NOMO-1 (cell line): ENCODE results near the gene PGF.

Experiments used
- DNase-seq, 2 experiments: peaks; one replicate each; lab custom pipeline; 2025; ENCODE audit not compliant: unreplicated experiment in 2 of 2; lab: John Stamatoyannopoulos, UW

PGF gene

DNA sequence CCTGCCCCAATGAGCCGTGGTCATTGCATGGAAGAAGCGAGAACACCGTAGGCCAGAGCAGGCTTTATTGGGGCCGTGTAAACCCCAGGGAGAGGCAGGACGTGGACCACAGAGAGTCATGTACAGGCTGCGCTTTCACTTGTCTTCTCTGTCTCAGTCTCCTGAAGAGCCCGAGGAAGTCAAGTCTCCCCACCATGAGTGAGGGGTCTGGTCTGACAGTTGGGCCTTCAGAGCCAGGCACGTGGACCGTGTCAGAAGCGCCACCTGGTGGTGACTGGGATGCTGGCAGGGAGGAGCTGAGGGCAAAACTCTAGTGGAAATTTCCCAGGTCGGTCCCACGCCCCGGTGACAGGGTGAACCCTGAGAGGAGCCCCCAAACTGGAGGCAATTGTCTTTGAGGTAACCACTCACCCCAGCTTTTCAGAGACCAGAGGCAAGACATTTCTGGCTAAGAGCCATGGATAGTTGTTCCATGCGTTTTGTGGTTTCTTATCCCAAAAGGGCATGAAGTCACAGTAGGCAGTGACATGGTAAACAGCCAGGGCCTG, 49.7 kb downstream of the PGF start:
- DNase-seq: peak; percentile 14 to 21

- DNase-seq: no peak
Observed at GRCh38 chr14:74904635-74905503, 50.5 kb downstream of the PGF start.

DNA sequence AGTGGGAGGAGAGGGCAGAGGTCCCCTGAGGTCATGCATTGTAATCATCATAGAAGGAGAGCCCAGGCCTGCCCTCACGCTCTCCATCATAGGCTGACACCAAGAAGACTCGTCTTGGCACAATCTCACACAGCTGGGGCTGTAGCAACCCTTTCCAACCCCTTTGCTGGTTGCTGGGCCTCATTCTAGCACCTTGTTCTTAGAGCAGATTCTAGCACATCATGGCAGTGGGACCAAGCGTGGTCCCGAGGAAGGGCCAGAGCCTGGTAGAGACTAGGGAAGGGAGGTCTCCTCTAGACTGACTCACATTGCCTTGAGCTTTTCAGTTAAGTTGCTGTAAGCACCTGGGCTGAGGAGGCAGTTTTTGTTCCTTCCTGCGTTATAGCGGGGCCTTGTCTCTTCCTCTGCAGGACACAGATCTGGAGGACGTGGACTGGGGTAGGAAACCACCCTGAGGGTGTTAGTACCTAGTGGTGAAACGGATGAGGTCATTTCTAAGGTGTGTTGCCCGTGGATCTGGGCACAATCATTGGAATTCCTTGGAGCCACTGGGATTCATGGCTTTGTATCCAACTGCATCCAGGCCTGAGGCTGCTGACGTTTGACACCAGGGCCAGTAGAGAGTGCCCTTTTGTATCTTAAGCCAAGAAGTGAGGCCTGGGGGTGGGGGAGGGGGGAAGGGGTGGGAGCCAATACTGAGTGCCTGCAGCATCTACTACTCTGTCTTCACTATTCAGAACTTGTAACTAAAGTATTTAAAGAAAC, 52.3 kb downstream of the PGF start:
- DNase-seq: no peak

- no peak for DNase-seq
Observed at GRCh38 chr14:74898694-74899093, 56.7 kb downstream of the PGF start.

DNA sequence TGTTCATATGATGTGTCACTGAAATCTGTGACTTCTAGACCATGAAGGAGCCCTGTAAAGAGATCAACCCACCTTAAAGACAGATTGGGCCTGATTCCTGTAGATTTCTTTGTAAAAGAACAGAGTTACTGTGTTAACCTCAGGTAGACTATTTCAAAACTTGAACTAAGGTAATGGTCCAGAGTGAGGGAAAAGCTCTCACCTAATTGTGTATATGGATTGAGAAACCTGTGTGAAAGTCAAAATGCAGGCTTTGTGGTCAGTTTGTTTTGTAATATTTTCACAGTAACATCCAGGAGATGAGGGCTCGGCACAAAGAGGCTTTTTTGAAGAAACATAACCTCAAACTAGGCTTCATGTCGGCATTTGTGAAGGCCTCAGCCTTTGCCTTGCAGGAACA, 57.3 kb downstream of the PGF start:
- no peak for DNase-seq

GRCh38 chr14:74897642-74898041, 57.8 kb downstream of the PGF start:
- no peak for DNase-seq

- no peak for DNase-seq
Observed at GRCh38 chr14:74896400-74896799, 59.0 kb downstream of the PGF start.

DNA sequence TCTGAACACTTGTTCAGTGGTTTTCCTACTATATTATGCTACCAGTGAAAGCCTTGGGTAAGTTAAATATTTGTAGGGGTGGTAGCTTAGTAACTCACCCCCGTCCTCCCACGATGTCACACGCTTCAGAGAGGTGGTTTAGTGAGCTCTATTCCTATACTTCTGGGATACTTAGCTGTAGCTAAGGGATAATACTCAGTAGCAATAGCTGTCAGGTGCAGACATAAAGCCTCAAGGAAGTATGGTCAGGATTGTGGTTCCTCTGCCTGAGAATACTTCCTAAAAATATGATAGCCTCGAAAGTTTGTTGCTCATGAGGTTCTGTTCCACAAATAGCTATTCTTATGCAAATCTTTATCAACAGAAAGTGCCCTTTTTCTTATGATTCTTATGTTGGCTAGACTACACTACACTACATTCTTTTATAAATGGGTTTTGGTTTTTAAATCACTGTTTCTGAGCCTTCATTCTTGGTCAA, 61.7 kb downstream of the PGF start:
- DNase-seq: peak; percentile 9 to 80

GRCh38 chr14:74892745-74893144, 62.7 kb downstream of the PGF start:
- peak in 1 of 2 experiments; percentile 10 for DNase-seq

DNA sequence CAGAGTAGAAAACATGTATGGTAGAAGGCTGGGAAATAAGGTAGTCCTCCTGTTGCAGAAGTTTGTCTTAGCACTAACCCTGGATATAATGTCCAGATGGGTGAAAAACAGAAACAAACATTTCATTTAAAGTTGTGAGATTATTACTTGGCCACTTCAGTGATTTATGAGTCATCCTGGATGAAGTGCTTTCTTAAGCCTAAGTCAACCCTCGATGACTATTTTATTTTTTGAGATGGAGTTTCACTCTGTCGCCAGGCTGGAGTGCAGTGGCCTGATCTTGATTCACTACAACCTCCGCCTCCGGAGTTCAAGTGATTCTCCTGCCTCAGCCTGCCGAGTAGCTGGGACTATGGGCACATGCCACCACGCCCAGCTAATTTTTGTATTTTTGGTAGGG, 63.5 kb downstream of the PGF start:
- DNase-seq: no peak
